ENCODE data around the gene SOSTDC1. TPM values are rescaled to one million over a fixed set of nuclear protein-coding genes. Genes with fewer than 3 reads are reported as not detected.

The SOSTDC1 gene
- total and polyA plus RNA-seq, 7 experiments from 2014 or later, result not detected

DNA sequence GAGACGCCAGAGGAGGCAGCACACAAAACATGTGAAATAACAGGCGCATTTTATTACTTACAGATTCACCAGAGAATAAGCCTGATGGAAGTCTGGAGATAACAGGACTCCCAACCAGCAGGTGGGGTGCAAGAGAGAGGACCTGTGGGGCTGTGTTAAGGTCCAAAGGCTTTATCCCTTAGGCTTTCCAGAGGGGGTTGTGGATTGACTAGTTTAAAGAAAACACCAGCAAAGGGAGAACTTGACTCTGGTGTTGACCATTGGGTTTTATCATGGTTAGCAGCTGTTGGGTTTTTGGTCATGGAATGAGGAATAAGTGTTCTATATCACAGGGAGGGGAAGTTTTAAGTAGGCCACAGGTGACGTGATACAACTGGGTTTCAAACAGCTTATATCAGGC, 42.6 kb downstream of the SOSTDC1 start:
- Mint-ChIP-seq H3K4me1 (peaks cover 7 to 23% (median 15%) of the 10 kb centered on the region in 7 donors), H3K27ac (peak overlapping the region in 1 of 9 donors; percentile 29), H3K36me3 (peaks cover 0 to 5% (median 0%) of the 10 kb centered on the region in 5 donors), H3K9me3 (peaks cover 0 to 5% (median 0%) of the 10 kb centered on the region in 11 donors), H3K4me3 (peak overlapping the region in 2 of 10 donors; percentile 6 to 40), H3K27me3 (peaks cover 0 to 14% (median 0%) of the 10 kb centered on the region in 5 donors)
- CTCF ChIA-PET, result no interaction called here
- Histone ChIP-seq H3K27ac (ENCODE audit: low read depth, low read length) (no peak overlapping the region), H3K4me3 (ENCODE audit: low read length) (no peak overlapping the region), H3K9me3 (ENCODE audit: control insufficient read depth in 2 of 3, low read length in 3 of 3) (no peaks in the 10 kb centered on the region), H3K36me3 (ENCODE audit: control insufficient read depth in 2 of 3, insufficient read depth in 3 of 3, low read length in 3 of 3) (no peaks in the 10 kb centered on the region), H3K27me3 (ENCODE audit: control insufficient read depth in 2 of 2, insufficient read depth in 2 of 2, low read length in 2 of 2) (no peaks in the 10 kb centered on the region), H3K4me1 (ENCODE audit: control insufficient read depth in 2 of 2, insufficient read depth in 2 of 2, low read length in 2 of 2) (peaks cover 6 to 9% of the 10 kb centered on the region in 2 donors)
- intact Hi-C loops (cut with micrococcal nuclease), result loop anchor here (5.0 kb wide), 2 partner anchors 719 to 1519 kb away; partner anchors contain the start of gene SNX13 (in 1 of the 2)
- POLR2A ChIA-PET, result no interaction called here
- no peak for ATAC-seq
- DNase-seq, result no peak

DNA sequence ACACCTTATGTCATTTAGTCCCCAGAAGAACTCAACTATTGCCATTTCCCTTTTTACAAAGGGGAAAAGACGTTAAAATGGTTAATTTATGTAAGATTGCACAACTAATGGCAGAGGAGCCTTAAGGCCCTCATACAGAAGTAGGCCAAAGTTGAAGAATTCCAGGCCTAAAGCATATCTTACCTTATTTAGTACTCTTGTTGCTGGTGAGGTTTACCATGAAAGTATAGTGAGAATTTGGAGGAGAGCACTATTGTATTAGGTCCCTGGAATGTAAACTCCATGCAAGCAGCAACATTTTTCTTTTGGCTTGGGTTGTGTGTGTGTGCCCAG, 43.5 kb downstream of the SOSTDC1 start:
- intact Hi-C loops (cut with micrococcal nuclease), result loop anchor here (5.0 kb wide), 2 partner anchors 720 to 1520 kb away; partner anchors contain the start of gene SNX13 (in 1 of the 2)
- ATAC-seq (no peak), DNase-seq (no peak)
- no peak overlapping the region for H3K4me3 ChIP-seq (ENCODE audit: low read length)
- no peaks in the 10 kb centered on the region for H3K36me3 ChIP-seq (ENCODE audit: control insufficient read depth in 2 of 3, insufficient read depth in 3 of 3, low read length in 3 of 3)
- Mint-ChIP-seq H3K4me3 (peak overlapping the region; percentile 57 to 87 (median 72)), H3K4me1 (peaks cover 7 to 23% (median 15%) of the 10 kb centered on the region in 7 donors), H3K36me3 (peaks cover 0 to 5% (median 0%) of the 10 kb centered on the region in 5 donors), H3K27ac (peak overlapping the region in 8 of 9 donors; percentile 32 to 83 (median 54)), H3K27me3 (peaks cover 0 to 14% (median 0%) of the 10 kb centered on the region in 5 donors), H3K9me3 (peaks cover 0 to 5% (median 0%) of the 10 kb centered on the region in 11 donors)
- no peaks in the 10 kb centered on the region for H3K9me3 ChIP-seq (ENCODE audit: control insufficient read depth in 2 of 3, low read length in 3 of 3)
- H3K27me3 ChIP-seq (ENCODE audit: control insufficient read depth in 2 of 2, insufficient read depth in 2 of 2, low read length in 2 of 2), result no peaks in the 10 kb centered on the region
- no peak overlapping the region for H3K27ac ChIP-seq (ENCODE audit: low read depth, low read length)
- peaks cover 6 to 9% of the 10 kb centered on the region in 2 donors for H3K4me1 ChIP-seq (ENCODE audit: control insufficient read depth in 2 of 2, insufficient read depth in 2 of 2, low read length in 2 of 2)
- POLR2A ChIA-PET, result interaction anchor here (2.2 kb wide), 1 partner anchor 10 kb away, joined by 16 read pairs; no protein-coding TSS in a partner anchor
- CTCF ChIA-PET, result no interaction called here

DNA sequence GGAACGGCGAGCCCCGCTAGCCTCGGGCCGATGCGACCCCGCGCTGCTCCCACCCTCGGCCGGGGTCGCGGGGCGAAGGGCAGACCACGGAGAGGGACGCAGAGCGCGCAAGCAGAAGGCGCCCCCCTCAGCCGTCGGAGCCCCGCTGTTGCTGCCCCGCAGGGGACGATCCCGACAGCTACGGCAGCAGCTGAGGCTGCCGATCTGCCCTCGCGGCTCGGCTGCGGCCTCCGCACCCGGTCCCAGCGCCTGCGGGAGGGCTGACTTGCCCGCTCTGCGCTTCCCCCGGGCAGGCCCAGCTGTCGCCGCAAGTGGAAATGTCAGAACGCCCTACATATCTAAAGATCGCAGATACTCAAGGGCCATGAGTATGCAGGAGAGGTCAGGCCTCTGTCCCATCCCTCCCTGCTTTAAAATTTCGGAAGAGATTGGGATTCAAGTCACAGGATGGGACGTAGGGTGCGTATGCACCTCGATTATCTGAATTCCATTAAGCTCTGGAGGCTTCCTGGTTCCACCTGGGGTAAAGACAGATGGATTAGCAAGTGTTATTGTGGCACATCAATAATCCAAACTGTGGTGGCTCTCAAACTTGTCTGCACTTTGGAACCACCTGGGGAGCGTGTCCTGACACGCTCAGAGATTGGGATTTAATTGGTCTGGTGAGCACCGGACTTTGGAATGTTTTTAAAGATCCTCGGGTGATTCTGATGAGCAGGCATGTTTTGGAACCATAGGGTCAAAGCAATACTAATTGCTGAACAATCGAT, 44.0 kb downstream of the SOSTDC1 start, which contains the start of gene CRPPA:
Gene CRPPA (minus strand): TSS at position 206 of the 770 bp plus-strand sequence. CDS start 216 bp downstream, outside the sequence.
- DNase-seq, result peak; percentile 23 to 55 (median 38)
- intact Hi-C loops (cut with micrococcal nuclease), result loop anchor here (2.0 to 5.0 kb wide), 4 partner anchors 331 to 1521 kb away; partner anchors contain the start of genes AHR (in 1 of the 2), SNX13 (in 1 of the 2) and TSPAN13 (in 1 of the 2)
- peaks cover 0 to 5% (median 0%) of the 10 kb centered on the region in 11 donors for H3K9me3 Mint-ChIP-seq
- ChIA-PET CTCF (interaction anchor here (0.6 to 2.3 kb wide), 5 partner anchors 8 to 224 kb away, joined by 3 to 5 read pairs (median 5); partner anchors contain the start of genes ANKMY2 and BZW2), POLR2A (interaction anchor here (1.1 to 2.2 kb wide), 4 partner anchors 11 to 876 kb away, joined by 3 to 19 read pairs (median 10); partner anchors contain the start of genes AHR, ANKMY2 and BZW2)
- Histone ChIP-seq H3K9me3 (ENCODE audit: control insufficient read depth in 2 of 3, low read length in 3 of 3) (no peaks in the 10 kb centered on the region), H3K4me3 (ENCODE audit: low read length) (peak within 1 kb of the TSS; percentile 93), H3K27ac (ENCODE audit: low read depth, low read length) (peak within 1 kb of the TSS; percentile 78), H3K4me1 (ENCODE audit: control insufficient read depth in 2 of 2, insufficient read depth in 2 of 2, low read length in 2 of 2) (peaks cover 6 to 9% of the 10 kb centered on the region in 2 donors), H3K36me3 (ENCODE audit: control insufficient read depth in 2 of 3, insufficient read depth in 3 of 3, low read length in 3 of 3) (no peaks in the 10 kb centered on the region), H3K27me3 (ENCODE audit: control insufficient read depth in 2 of 2, insufficient read depth in 2 of 2, low read length in 2 of 2) (no peaks in the 10 kb centered on the region)
- peaks cover 0 to 5% (median 0%) of the 10 kb centered on the region in 5 donors for H3K36me3 Mint-ChIP-seq
- peaks cover 0 to 14% (median 0%) of the 10 kb centered on the region in 5 donors for H3K27me3 Mint-ChIP-seq
- H3K4me1 Mint-ChIP-seq, result peaks cover 7 to 23% (median 15%) of the 10 kb centered on the region in 7 donors
- H3K27ac Mint-ChIP-seq, result peak within 1 kb of the TSS; percentile 84 to 98 (median 92)
- H3K4me3 Mint-ChIP-seq, result peak within 1 kb of the TSS; percentile 82 to 96 (median 88)
- ATAC-seq, result peak; percentile 25

DNA sequence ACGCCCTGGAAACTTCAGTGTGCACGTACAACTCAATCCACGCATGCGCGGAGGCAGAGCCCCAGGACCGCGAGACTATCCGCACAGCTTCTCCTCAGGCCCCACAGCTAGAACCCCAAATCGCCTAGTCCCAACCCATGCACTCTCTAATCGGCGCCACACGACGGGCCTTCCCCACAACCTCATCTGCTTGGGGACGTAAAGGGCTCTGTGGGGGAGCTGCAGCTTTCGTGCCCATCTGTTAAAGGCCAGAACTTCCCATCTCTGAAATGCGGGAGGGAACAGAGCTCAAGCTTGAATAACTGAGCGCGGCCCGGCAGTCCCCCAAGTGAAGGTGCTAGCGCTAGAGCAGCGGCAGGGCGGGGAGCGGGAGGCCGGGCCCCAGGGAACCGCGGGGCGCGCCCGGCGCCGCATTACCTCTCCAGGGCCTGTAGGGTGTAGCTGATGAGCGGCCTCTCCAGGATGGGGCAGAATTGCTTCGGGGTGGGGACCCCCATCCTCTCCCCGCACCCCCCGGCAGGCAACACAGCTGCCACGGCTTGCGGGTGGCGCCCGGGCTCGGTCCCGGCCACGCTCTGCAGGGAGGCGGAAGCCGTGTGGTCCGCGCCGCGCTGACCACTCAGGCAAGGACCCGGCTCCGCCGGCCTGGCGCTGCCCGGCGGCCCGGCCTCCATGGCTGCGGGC, 44.7 kb downstream of the SOSTDC1 start:
- ATAC-seq, result peak; percentile 93
- POLR2A ChIA-PET, result interaction anchor here (0.7 to 2.2 kb wide), 5 partner anchors 11 to 877 kb away, joined by 3 to 19 read pairs (median 4); partner anchors contain the start of genes AHR, ANKMY2 and BZW2
- Mint-ChIP-seq H3K27me3 (peaks cover 0 to 14% (median 0%) of the 10 kb centered on the region in 5 donors), H3K27ac (peak overlapping the region; percentile 84 to 98 (median 92)), H3K4me1 (peaks cover 7 to 23% (median 15%) of the 10 kb centered on the region in 7 donors), H3K9me3 (peaks cover 0 to 5% (median 0%) of the 10 kb centered on the region in 11 donors), H3K36me3 (peaks cover 0 to 5% (median 0%) of the 10 kb centered on the region in 5 donors), H3K4me3 (peak overlapping the region; percentile 82 to 96 (median 88))
- Histone ChIP-seq H3K27ac (ENCODE audit: low read depth, low read length) (peak overlapping the region; percentile 78), H3K27me3 (ENCODE audit: control insufficient read depth in 2 of 2, insufficient read depth in 2 of 2, low read length in 2 of 2) (no peaks in the 10 kb centered on the region), H3K4me3 (ENCODE audit: low read length) (peak overlapping the region; percentile 93), H3K9me3 (ENCODE audit: control insufficient read depth in 2 of 3, low read length in 3 of 3) (no peaks in the 10 kb centered on the region), H3K36me3 (ENCODE audit: control insufficient read depth in 2 of 3, insufficient read depth in 3 of 3, low read length in 3 of 3) (no peaks in the 10 kb centered on the region), H3K4me1 (ENCODE audit: control insufficient read depth in 2 of 2, insufficient read depth in 2 of 2, low read length in 2 of 2) (peaks cover 6 to 9% of the 10 kb centered on the region in 2 donors)
- peak; percentile 71 to 93 (median 88) for DNase-seq
- intact Hi-C loops (cut with micrococcal nuclease), result loop anchor here (1.0 to 5.0 kb wide), 8 partner anchors 9 to 1522 kb away; partner anchors contain the start of genes ANKMY2 (in 2 of the 2), SNX13 (in 2 of the 2), AHR (in 1 of the 2) and TSPAN13 (in 1 of the 2)
- CTCF ChIA-PET, result interaction anchor here (0.6 to 2.3 kb wide), 5 partner anchors 9 to 225 kb away, joined by 3 to 5 read pairs (median 5); partner anchors contain the start of genes ANKMY2 and BZW2

DNA sequence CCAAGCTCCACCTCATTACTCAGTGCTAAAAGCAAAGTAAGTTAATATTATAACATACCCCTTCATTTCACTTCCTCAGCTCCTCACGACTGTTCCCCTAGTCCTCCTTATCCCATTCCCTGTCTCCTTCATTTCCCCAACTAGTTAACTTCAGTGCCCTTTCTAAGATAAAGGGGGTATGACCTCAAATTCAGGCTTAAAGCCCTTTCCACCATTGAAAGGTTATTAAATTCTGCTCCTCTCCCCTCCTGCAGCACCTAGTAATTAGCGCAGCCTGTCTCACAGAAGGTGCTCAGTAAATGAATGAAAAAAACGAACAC, 45.2 kb downstream of the SOSTDC1 start:
- peaks cover 6 to 9% of the 10 kb centered on the region in 2 donors for H3K4me1 ChIP-seq (ENCODE audit: control insufficient read depth in 2 of 2, insufficient read depth in 2 of 2, low read length in 2 of 2)
- intact Hi-C loops (cut with micrococcal nuclease), result loop anchor here (1.0 to 5.0 kb wide), 8 partner anchors 9 to 1522 kb away; partner anchors contain the start of genes ANKMY2 (in 2 of the 2), SNX13 (in 2 of the 2), AHR (in 1 of the 2) and TSPAN13 (in 1 of the 2)
- H3K27me3 Mint-ChIP-seq, result peaks cover 0 to 17% (median 0%) of the 10 kb centered on the region in 5 donors
- H3K9me3 Mint-ChIP-seq, result peaks cover 0 to 5% (median 0%) of the 10 kb centered on the region in 11 donors
- H3K36me3 ChIP-seq (ENCODE audit: control insufficient read depth in 2 of 3, insufficient read depth in 3 of 3, low read length in 3 of 3), result no peaks in the 10 kb centered on the region
- H3K27ac ChIP-seq (ENCODE audit: low read depth, low read length), result peak overlapping the region; percentile 78
- no peaks in the 10 kb centered on the region for H3K27me3 ChIP-seq (ENCODE audit: control insufficient read depth in 2 of 2, insufficient read depth in 2 of 2, low read length in 2 of 2)
- ChIA-PET POLR2A (interaction anchor here (0.7 to 2.2 kb wide), 4 partner anchors 12 to 878 kb away, joined by 3 to 19 read pairs (median 10); partner anchors contain the start of genes AHR, ANKMY2 and BZW2), CTCF (interaction anchor here (1.2 to 2.3 kb wide), 3 partner anchors 9 to 225 kb away, joined by 3 to 5 read pairs (median 5); partner anchors contain the start of genes ANKMY2 and BZW2)
- no peak for DNase-seq
- peaks cover 0 to 5% (median 0%) of the 10 kb centered on the region in 5 donors for H3K36me3 Mint-ChIP-seq
- H3K4me3 Mint-ChIP-seq, result peak overlapping the region; percentile 82 to 96 (median 88)
- H3K4me1 Mint-ChIP-seq, result peaks cover 7 to 23% (median 15%) of the 10 kb centered on the region in 7 donors
- H3K9me3 ChIP-seq (ENCODE audit: control insufficient read depth in 2 of 3, low read length in 3 of 3), result no peaks in the 10 kb centered on the region
- H3K4me3 ChIP-seq (ENCODE audit: low read length), result peak overlapping the region; percentile 93
- H3K27ac Mint-ChIP-seq, result peak overlapping the region; percentile 84 to 98 (median 92)
- no peak for ATAC-seq
